ENCODE measurements around the gene ZNF768. TPM values are rescaled to one million over a fixed set of nuclear protein-coding genes. Genes with fewer than 3 reads are reported as not detected.

The ZNF768 gene
- total and polyA plus RNA-seq, 7 donors, result 49.0 to 125 (median 60.4) TPM

DNA sequence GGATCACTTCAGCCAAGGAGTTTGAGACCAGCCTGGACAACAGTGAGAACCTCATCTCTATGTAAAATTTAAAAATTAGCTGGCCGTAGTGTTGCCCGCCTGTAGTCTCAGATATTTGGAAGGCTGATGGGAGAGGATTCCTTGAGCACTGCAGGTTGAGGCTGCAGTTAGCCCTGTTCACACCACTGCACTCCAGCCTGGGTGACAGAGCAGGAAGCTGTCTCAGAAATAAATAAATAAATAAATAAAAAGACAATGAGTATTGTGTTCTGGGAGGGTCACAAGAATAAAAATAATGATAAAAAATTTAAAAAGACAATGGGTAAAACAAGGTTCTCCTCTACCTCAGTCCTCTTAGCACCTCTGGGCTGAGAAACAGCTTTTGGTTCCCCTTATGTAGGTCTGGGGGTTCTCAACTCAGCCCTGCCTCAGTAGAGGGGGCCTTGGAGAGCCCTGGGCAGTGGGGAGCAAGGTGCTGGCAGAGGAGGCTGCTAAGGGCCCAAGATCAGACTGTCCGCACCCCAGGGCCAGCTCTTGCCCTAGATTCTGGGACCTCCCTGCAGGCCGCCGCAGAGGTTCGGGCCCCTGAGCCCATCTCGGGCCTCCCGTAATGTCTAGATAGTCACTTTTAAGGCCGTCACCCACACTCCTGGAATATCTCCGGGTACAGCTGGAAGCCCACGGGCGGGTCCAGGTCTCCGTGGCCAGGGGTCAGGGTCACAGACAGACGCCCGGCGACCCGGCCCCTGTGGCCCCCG is 28.4 kb upstream of the ZNF768 start:
- Histone ChIP-seq H3K4me1 (peaks cover 31% of the 10 kb centered on the region), H3K4me3 (no peak overlapping the region), H3K36me3 (ENCODE audit: insufficient read depth in 1 of 2, low read depth in 1 of 2) (peaks cover 0 to 30% of the 10 kb centered on the region in 2 donors), H3K9me3 (no peaks in the 10 kb centered on the region), H3K27ac (peak overlapping the region; percentile 97), H3K27me3 (ENCODE audit: insufficient read depth in 3 of 3, low read length in 2 of 3) (no peaks in the 10 kb centered on the region)
- DNase-seq (no peak), ATAC-seq (no peak)
- intact Hi-C loops (cut with DNase I), result no loop called here
- TF ChIP-seq CTCF (IDR thresholded peaks at IDR 0.05), result no peak
- WGBS, 3 donors, result 94 to 95% (median 94%) methylated on average over 16 to 18 of the region's 18 CpGs

DNA sequence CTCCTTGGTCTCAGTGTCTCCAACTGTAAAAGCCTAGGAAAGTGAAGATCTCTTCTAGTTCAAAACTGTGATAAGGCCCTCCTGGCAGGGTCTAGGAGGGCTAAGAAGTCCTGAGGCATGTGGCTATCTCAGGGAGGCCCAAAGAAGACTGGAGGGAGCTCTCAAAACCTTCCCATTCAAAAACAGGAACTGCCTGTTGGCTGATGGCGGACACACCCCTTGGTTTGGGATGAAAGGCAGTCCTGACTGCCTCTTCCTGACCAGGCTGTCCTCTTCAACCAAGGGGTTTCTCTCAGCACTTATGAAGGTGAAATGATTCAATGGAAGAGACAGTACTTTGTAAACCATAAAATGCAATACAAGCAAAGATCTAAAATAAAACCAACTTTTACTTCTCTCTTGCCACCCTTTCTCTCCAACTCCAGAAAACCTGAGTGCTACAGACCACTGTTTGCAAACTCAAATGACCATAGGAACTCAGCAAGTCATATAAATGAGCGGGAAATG is 27.1 kb upstream of the ZNF768 start:
- no peaks in the 10 kb centered on the region for H3K9me3 ChIP-seq
- TF ChIP-seq CTCF (IDR thresholded peaks at IDR 0.05), result no peak
- H3K4me3 ChIP-seq, result no peak overlapping the region
- H3K27ac ChIP-seq, result peak overlapping the region; percentile 41
- H3K4me1 ChIP-seq, result peaks cover 36% of the 10 kb centered on the region
- intact Hi-C loops (cut with DNase I), result no loop called here
- ATAC-seq, result no peak
- peaks cover 0 to 30% of the 10 kb centered on the region in 2 donors for H3K36me3 ChIP-seq (ENCODE audit: insufficient read depth in 1 of 2, low read depth in 1 of 2)
- H3K27me3 ChIP-seq (ENCODE audit: insufficient read depth in 3 of 3, low read length in 2 of 3), result no peaks in the 10 kb centered on the region
- no peak for DNase-seq
- WGBS, 3 donors, result 85 to 91% (median 91%) methylated on average over 2 of the region's 2 CpGs

DNA sequence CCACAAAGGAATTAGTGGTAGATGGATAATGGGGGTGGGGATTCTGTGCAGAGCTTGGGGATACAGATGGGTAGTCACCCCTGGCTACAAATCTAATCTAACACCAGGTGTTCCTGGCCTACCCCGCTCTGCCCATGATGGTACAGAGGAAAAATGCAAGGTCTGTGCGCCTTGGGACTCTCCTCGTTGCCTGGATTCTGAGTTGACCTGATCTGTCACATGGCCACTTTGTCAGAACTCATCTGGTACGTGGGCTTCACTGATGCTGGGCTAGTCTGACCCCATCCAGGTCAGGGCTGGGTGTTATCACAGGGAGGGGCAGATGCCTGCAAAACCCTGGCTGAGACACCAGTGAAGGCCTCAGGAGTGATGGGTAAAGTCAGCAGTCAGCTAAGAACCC is 26.6 kb upstream of the ZNF768 start:
- no peak for TF ChIP-seq CTCF (IDR thresholded peaks at IDR 0.05)
- intact Hi-C loops (cut with DNase I), result no loop called here
- peaks cover 36% of the 10 kb centered on the region for H3K4me1 ChIP-seq
- H3K27ac ChIP-seq, result peak overlapping the region; percentile 41
- no peak overlapping the region for H3K4me3 ChIP-seq
- H3K27me3 ChIP-seq (ENCODE audit: insufficient read depth in 3 of 3, low read length in 2 of 3), result no peaks in the 10 kb centered on the region
- no peaks in the 10 kb centered on the region for H3K9me3 ChIP-seq
- ATAC-seq, result no peak
- no peak for DNase-seq
- peaks cover 0 to 30% of the 10 kb centered on the region in 2 donors for H3K36me3 ChIP-seq (ENCODE audit: insufficient read depth in 1 of 2, low read depth in 1 of 2)
- WGBS, 3 donors, result 79 to 90% (median 84%) methylated on average over 4 of the region's 4 CpGs

GRCh38 chr16:30551781-30552180 is 25.4 kb upstream of the ZNF768 start:
- TF ChIP-seq CTCF (IDR thresholded peaks at IDR 0.05), result no peak
- H3K4me1 ChIP-seq, result peaks cover 30% of the 10 kb centered on the region
- H3K4me3 ChIP-seq, result no peak overlapping the region
- intact Hi-C loops (cut with DNase I), result no loop called here
- ATAC-seq, result no peak
- H3K27me3 ChIP-seq (ENCODE audit: insufficient read depth in 3 of 3, low read length in 2 of 3), result no peaks in the 10 kb centered on the region
- peaks cover 0 to 30% of the 10 kb centered on the region in 2 donors for H3K36me3 ChIP-seq (ENCODE audit: insufficient read depth in 1 of 2, low read depth in 1 of 2)
- H3K9me3 ChIP-seq, result no peaks in the 10 kb centered on the region
- DNase-seq, result no peak
- 34 to 61% (median 55%) methylated on average over 3 of the region's 3 CpGs for WGBS, 3 donors
- peak overlapping the region; percentile 41 for H3K27ac ChIP-seq
